ENCODE data around the gene DBX1. TPM values are rescaled to one million over a fixed set of nuclear protein-coding genes. Genes with fewer than 3 reads are reported as not detected.
A peak's percentile ranks its signal among the peaks of the same experiment; 100 is the strongest.

Gene DBX1
- total RNA-seq, 1 donor from 2014 or later = not detected

DNA sequence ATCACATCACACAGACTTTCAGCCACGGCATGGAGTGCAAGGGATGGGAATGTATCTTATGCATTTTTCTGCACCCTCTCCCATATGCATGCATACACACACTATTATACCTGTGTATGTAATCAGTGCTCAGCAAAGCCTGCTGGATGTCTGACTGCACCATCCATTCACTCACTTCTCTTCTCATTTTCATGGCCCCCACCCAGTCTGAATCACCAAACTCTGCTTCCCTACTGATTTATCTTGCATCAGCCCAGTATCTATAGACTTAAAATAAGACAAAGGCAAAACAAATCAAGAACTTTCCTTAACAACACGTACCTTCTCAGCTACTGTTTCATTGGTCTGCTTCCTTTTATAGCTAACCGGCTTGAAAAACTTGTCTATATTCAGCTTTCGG lies 21.6 kb downstream of the DBX1 start:
- TF ChIP-seq, protein P1, sequence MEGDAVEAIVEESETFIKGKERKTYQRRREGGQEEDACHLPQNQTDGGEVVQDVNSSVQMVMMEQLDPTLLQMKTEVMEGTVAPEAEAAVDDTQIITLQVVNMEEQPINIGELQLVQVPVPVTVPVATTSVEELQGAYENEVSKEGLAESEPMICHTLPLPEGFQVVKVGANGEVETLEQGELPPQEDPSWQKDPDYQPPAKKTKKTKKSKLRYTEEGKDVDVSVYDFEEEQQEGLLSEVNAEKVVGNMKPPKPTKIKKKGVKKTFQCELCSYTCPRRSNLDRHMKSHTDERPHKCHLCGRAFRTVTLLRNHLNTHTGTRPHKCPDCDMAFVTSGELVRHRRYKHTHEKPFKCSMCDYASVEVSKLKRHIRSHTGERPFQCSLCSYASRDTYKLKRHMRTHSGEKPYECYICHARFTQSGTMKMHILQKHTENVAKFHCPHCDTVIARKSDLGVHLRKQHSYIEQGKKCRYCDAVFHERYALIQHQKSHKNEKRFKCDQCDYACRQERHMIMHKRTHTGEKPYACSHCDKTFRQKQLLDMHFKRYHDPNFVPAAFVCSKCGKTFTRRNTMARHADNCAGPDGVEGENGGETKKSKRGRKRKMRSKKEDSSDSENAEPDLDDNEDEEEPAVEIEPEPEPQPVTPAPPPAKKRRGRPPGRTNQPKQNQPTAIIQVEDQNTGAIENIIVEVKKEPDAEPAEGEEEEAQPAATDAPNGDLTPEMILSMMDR (IDR thresholded peaks at IDR 0.05; ENCODE audit: unreplicated experiment) = no peak
- Mint-ChIP-seq H3K36me3 (ENCODE audit: low read depth, unreplicated experiment) (no peaks in the 10 kb centered on the region), H3K27me3 (ENCODE audit: unreplicated experiment) (peaks cover 2% of the 10 kb centered on the region)

DNA sequence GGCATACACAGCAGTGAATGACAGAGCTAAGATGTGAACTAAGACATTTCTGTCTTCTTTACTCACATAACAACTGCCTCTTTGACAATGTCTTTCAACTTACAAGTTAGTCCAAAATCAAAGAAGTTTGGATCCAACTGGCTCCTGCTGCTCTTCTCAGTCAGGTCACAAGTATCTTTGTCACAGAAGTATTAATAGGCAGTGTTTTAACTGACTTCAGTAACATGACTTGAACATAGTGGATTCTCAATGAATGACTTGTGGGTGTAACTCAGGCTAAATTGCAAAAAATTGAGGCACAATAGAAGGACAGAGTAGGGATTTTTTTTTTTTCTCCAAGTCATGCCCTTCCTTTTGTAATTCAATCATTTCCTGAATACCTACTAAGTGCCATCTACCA lies 22.6 kb downstream of the DBX1 start:
- DNase-seq (ENCODE audit: low spot score) = no peak
- no peaks in the 10 kb centered on the region for H3K36me3 Mint-ChIP-seq (ENCODE audit: low read depth, unreplicated experiment)
- peaks cover 2% of the 10 kb centered on the region for H3K27me3 Mint-ChIP-seq (ENCODE audit: unreplicated experiment)
- no peaks in the 10 kb centered on the region for H3K4me1 Mint-ChIP-seq (ENCODE audit: unreplicated experiment)
- no peaks in the 10 kb centered on the region for H3K9me3 Mint-ChIP-seq (ENCODE audit: unreplicated experiment)
- H3K27ac Mint-ChIP-seq (ENCODE audit: unreplicated experiment) = no peak overlapping the region
- TF ChIP-seq, protein P1 (IDR thresholded peaks at IDR 0.05; ENCODE audit: unreplicated experiment) = no peak
- H3K4me3 Mint-ChIP-seq (ENCODE audit: unreplicated experiment) = no peak overlapping the region

More for the DNA sequence above, 21.6 kb downstream of the DBX1 start:
- H3K9me3 Mint-ChIP-seq (ENCODE audit: unreplicated experiment) = no peaks in the 10 kb centered on the region
- H3K27ac Mint-ChIP-seq (ENCODE audit: unreplicated experiment) = no peak overlapping the region
- no peak overlapping the region for H3K4me3 Mint-ChIP-seq (ENCODE audit: unreplicated experiment)
- no peaks in the 10 kb centered on the region for H3K4me1 Mint-ChIP-seq (ENCODE audit: unreplicated experiment)
- no peak for DNase-seq (ENCODE audit: low spot score)

DNA sequence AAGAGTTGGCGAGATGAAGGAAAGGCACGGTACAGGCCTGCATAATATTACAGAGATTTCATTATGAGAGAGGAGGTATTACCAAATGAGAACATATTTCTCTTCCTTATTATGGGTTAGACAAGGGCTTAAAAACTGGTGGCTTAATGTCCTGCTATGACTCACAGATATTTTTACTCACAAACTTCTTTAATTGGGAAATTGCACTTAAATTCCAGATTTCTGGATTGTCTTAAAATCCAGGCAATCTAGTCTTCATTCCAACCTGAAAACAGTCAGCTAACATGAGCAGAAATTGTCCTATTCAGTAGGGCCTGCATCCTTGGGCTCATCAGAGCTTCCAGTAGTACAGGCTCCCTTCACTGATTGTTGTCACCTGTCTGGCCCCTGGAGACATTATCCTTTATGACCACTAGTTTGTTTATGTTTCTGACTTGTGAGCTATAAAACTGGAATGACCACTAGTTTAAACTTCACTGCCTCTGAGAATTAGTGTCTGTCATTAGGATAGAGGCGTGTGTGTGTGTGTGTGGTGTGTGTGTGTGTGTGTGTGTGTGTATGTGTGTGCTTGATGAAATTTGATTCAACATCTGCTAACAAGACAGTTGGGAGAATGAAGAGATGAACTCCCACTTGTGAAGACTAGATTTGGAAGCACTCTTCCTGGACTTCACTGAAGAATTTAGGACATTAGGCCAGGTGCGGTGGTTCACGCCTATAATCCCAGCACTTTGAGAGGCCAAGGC lies 25.1 kb downstream of the DBX1 start:
- Mint-ChIP-seq H3K9me3 (ENCODE audit: unreplicated experiment) (no peaks in the 10 kb centered on the region), H3K27ac (ENCODE audit: unreplicated experiment) (no peak overlapping the region), H3K36me3 (ENCODE audit: low read depth, unreplicated experiment) (no peaks in the 10 kb centered on the region), H3K4me1 (ENCODE audit: unreplicated experiment) (peaks cover 4% of the 10 kb centered on the region), H3K4me3 (ENCODE audit: unreplicated experiment) (no peak overlapping the region), H3K27me3 (ENCODE audit: unreplicated experiment) (peaks cover 2% of the 10 kb centered on the region)
- no peak for DNase-seq (ENCODE audit: low spot score)
- TF ChIP-seq, protein P1 (IDR thresholded peaks at IDR 0.05; ENCODE audit: unreplicated experiment) = no peak

GRCh38 chr11:20132667-20133039 lies 27.6 kb downstream of the DBX1 start:
- peaks cover 2% of the 10 kb centered on the region for H3K27me3 Mint-ChIP-seq (ENCODE audit: unreplicated experiment)
- TF ChIP-seq, protein P1 (IDR thresholded peaks at IDR 0.05; ENCODE audit: unreplicated experiment) = no peak

More at GRCh38 chr11:20132667-20133039, 27.6 kb downstream of the DBX1 start:
- DNase-seq (ENCODE audit: low spot score) = no peak
- Mint-ChIP-seq H3K4me3 (ENCODE audit: unreplicated experiment) (peak overlapping the region; percentile 90), H3K4me1 (ENCODE audit: unreplicated experiment) (peaks cover 4% of the 10 kb centered on the region), H3K27ac (ENCODE audit: unreplicated experiment) (no peak overlapping the region), H3K36me3 (ENCODE audit: low read depth, unreplicated experiment) (no peaks in the 10 kb centered on the region), H3K9me3 (ENCODE audit: unreplicated experiment) (no peaks in the 10 kb centered on the region)
